Renal cortex interstitium (tissue), 11 donors: Measurements from ENCODE around the gene BAHD1. TPM values are rescaled to one million over a fixed set of nuclear protein-coding genes. Genes with fewer than 3 reads are reported as not detected.
A peak's percentile ranks its signal among the peaks of the same experiment; 100 is the strongest.

Source experiments
- DNase-seq, 11 donors: peaks; one replicate each; pipeline ENCODE4 v3.0.0-alpha.2; 2013; ENCODE audit warnings: low read depth in 9 of 11, low spot score in 4 of 11; ENCODE audit errors: extremely low read depth in 1 of 11
- polyA plus RNA-seq, 3 donors: library from polyadenylated mRNA; unstranded; fragments of 120-200 nt; gene quantifications; one replicate each; pipeline ENCODE4 v1.2.1, GENCODE V29; 2013; ENCODE audit not compliant: insufficient read length in 3 of 3

Gene BAHD1
- polyA plus RNA-seq, 3 donors: 20.6 to 26.2 (median 23.6) TPM

DNA sequence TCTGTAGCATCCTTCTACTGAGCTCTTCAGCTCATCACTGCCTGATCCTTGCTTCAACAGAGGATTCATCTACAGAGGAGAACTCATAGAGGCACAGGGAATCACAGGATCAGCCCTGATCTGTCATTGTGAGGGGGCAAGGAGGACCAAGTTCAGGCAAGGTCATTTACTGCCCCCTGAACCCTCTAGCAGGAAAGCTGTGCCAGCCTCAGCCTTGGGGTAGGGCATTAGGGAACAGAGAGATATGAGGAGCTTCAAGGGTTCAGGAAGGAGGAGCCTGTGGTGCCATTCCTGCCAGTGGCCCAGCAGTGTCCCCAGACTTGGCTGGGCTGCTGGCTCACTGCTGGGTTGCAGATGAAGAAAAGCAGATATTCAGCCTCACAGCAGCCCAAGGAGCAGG lies 38.3 kb downstream of the BAHD1 start:
- no peak for DNase-seq

DNA sequence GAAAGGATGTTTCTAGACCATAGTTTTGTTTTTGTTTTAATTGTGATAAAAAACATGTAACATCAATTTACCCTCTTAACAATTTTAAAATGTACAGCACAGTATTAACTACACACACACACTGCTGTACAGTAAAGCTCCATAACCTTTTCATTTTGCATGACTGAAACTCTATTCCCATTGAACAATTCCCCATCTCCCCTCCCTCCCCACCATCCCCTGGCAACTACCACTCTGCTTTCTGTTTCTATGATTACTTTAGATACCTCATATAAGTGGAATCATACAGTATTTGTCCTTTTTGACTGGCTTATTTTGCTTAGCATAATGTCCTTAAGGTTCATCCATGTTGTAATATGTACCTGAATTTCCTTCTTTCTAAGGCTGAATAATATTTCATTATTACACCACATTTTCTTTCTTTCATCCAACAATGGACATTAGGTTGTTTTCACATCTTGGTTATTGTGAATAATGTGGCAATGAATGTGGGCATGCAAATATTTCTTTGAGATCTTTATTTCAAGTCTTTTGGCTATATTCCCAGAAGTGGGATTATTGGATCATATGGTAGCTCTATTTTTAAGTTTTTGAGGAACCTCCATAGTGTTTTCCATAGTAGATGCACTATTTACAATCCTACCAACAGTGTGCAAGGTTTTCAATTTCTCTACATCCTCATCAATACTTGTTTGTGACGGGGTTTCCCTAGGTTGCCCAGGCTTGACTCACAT lies 40.8 kb downstream of the BAHD1 start:
- no peak for DNase-seq

DNA sequence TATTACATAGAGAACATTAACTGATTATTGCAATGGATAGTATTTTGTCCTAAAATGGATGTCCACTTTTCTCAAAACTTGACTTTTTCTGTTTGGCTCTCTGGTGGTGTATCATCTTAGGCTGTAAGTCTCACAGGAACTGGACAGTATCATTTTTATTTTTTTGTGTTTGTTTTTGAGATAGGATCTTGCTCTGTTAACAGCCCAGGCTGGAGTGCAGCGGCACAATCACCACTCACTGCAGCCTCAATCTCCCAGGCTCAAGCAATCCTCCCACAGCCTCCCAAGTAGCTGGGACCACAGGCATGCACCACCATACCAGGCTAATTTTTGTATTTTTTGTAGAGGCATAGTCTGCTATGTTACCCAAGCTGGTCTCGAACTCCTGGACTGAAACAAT lies 43.2 kb downstream of the BAHD1 start:
- DNase-seq: no peak

DNA sequence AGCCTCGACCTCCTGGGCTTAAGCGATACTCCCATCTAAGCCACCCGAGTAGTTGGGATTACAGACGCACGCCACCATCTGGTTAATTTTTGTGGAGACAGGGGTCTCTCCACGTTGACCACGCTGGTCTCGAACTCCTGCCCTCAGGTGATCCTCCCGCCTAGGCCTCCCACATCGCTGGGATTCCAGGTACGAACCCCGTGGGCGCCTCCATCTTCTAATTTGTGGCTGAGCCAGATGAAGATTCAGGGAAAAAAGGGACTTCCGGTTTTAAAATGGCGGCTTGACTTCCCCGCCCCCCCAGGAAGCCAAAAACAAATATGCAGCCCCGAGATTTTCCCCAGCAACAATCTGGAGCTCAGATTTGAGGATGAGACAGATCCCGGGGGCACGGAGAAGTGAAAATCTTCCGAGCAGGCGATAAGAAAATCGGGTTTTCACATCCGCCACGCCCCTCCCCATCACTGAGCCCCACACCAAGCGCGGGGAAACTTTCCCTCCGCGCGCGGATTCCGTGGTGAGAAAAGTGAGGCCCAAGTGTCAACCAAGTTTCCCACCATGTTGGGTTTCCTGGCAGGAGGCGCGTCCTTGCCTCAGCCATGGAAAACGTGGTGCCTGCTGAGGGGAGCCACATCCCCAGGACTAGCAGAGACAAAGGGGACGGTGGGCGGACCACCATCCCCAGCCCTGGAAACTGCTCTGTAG lies 45.5 kb downstream of the BAHD1 start:
- no peak for DNase-seq

DNA sequence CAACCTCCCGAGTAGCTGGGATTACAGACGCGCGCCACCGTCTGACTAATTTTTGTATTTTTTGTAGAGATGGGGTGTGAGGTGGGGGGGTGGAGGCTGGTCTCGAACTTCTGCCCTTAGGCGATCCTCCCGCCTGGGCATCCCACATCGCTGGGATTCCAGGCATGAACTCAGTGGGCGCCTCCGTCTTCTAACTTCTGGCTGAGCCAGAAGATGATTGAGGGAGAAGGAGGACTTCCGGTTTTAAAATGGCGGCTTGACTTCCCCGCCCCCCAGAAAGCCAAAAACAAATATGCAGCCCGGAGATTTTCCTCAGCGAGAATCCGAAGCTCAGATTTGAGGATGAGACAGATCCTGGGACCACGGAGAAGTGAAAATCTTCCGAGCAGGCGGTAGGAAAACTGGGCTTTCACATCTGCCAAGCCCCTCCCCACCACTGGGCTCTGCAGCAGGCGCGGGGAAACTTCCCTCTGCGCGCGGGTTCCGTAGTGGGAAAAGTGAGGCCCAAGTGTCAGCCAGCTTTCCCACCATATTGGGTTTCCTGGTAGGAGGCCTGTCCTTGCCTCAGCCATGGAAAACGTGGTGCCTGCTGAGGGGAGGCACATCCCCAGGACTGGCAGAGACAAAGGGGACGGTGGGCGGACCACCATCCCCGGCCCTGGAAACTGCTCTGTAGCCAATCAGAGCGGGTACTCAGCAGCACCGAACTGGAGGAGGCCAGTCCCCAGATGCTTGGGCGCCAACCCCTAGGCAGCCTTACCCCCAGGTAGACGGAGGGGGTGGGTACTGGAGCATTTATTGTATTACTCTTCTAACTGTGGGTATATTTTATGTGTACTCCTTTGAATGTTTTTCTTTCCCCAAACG lies 47.3 kb downstream of the BAHD1 start:
- DNase-seq: no peak

DNA sequence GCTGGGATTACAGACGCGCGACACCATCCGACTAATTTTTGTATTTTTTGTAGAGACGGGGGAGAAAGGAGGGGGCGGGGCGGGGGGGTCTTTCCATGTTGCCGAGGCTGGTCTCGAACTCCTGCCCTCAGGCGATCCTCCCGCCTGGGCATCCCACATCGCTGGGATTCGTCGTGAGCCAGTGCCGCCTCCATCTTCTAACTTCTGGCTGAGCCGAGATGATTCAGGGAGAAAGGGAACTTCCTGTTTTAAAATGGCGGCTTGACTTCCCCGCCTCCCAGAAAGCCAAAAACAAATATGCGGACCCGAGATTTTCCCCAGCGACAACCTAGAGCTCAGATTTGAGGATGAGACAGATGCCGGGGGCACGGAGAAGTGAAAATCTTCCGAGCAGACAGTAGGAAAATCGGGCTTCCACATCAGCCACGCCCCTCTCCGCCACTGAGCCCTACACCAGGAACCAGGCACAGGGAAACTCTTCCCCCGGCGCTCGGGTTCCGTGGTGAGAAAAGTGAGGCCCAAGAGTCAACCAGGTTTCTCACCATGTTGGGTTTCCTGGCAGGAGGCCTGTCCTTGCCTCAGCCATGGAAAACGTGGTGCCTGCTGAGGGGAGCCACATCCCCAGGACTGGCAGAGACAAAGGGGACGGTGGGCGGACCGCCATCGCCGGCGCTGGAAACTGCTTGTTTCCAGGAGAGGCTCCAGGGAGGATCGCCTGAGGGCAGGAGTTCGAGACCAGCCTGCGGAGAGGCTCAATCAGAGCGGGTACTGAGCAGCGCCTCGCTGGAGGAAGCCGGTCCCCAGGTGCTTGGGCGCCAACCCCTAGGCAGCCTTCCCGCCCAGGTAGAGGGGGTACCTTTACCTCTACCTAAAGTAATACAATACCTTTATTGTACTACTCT lies 48.8 kb downstream of the BAHD1 start:
- no peak for DNase-seq

DNA sequence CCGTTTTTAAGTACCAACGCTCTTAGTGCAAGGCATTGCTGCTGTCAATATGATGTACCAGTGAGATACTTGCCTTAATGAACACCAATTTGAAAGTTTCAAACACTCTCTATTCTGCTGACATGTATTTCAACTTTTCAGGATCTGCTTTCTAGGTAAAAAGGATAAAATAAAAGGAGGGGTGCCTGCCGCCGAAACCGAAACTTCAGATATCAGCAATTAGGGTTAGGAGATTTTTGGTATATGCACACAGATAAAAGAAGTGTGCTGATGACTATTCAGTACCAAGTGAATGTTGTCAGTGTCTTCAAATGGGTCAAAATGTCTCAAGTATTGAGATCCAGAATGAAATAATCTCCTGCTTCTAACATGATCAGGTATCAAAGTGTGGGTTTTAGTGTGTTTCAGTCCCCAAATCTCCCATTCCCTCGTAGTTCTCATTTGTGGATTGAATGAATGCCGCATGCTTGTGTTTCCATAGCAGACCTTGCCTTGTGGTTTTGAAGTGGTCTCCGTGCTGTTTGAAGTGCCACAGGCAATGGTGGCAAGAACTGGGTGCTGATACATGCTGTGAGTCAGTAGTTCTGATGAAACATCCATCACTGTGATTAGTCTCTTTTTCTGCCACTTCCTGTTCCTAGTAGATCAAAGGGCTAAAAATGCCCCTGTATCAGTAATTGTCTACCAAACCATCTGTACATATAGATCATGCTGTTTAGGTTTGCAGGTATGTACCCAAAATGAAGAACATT lies 52.5 kb downstream of the BAHD1 start:
- DNase-seq: no peak

DNA sequence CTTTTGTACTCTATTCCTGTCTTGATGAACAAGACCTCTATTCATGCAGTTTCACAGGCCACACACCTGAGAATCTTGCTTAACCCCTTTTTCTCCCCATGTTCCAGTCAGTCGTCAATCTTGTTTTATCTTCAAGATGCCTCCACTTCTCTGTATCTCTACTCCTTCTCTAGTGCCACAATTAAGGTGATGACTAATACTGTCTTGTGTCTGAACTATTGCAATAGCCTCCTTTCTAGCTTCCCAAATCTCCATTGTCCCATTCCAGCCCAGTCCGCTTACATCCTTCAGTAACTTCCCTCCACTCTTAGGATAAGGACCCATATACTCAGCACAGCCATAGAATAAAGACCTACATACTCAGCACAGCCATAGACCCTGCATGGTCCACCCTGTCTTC lies 54.8 kb downstream of the BAHD1 start:
- no peak for DNase-seq

DNA sequence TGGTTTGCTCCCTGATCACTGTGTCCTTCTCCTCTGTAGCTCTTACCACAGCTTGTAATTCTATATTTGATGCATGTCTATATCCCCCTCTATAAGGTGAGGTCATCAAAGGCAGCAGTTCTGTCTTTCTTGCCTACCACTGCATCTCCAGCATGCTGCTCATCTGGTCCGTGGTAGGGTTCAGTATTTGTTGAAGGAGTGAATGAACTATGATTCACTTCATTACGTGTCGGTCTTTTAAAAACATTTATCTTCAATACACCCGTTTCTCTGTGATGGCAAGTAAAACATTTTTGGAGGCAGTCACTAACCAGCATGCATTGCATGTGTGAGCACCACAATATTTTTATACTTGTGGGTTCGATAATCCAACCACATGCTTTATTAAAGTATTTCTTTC lies 57.7 kb downstream of the BAHD1 start:
- DNase-seq: no peak

DNA sequence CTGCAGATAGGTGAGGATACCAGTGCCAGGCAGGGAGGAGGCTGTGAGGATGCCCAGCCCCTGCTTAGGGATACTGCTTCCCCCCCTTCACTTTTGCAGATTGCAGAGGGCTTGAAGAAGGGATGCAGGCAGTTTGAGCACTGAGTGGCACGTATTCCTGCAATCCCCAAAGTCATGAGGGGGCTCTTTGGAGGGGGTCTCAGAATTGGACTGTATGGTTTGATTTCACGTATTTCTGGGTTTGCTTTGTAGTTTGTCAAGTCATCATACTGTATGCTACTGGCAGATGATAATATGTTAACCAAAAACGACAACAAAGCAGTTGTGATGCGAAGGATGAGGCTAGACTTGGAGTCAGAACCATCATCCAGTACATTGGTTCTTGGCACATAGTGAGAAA lies 58.1 kb downstream of the BAHD1 start:
- no peak for DNase-seq

DNA sequence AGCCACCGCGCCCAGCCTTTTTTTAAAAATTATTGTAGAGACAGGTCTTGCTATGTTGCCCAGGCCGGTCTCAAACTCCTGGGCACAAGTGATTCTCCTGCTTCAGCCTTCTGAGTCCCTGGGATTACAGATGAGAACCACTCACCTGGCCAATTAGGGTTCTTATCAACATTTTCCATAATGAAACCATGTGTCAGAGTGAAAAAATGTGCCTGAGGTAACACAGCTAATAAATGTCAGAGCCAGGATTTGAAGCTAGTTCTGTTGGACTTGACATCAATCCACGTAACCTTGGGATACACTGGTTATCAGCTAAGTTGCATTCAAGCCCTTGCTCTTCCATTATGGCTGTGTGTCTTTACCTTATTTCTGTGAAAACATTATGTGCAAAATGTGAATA lies 59.2 kb downstream of the BAHD1 start:
- no peak for DNase-seq

DNA sequence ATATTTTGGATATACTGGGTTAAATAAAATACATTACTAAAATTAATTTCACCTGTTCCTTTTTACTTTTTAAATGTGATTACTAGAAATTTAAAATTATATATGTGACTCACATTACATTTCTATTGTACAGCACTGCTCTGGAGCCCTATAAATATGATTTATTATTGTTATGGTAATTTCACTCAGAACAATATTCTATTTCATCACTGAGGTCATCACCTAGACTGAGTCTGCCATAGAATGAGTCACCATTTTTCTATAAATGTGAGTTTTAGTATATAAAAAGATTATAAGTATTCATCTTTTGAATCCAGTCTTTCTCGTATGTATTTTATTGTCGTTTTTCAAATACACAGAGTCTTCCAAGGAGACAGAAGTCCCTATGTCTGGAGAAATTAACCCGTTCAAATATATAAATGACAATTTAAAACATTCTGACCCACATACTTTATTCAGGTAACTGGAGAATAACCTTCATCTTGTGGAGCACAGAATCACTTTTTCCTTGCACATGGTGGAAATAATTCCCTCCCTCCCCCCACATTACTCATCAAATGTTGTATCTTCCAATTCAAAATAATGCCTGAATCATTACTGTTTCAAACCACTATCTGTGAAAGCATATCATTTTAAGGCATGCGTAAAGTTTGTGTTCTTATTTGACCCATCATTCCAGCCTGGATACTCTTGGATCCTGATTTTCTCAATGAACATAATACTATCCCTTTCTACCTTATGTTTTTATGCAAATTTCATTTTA lies 60.0 kb downstream of the BAHD1 start:
- no peak for DNase-seq

DNA sequence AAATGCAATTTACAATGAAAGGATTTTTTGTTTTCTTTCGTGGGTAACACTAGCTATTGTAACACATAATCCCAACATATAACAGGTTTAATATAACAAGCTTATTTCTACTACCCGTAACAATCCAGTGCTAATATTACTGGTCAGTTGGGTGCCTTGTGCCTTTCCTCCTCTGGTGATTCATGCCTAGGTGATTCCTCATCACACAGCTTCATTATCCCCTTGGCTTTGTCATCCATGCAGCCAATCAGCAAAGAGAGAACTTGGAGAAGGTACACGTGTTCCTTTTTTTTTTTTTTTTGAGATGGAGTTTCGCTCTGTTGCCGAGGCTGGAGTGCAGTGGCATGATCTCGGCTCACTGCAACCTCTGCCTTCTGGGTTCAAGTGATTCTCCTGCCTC lies 60.7 kb downstream of the BAHD1 start:
- DNase-seq: no peak

DNA sequence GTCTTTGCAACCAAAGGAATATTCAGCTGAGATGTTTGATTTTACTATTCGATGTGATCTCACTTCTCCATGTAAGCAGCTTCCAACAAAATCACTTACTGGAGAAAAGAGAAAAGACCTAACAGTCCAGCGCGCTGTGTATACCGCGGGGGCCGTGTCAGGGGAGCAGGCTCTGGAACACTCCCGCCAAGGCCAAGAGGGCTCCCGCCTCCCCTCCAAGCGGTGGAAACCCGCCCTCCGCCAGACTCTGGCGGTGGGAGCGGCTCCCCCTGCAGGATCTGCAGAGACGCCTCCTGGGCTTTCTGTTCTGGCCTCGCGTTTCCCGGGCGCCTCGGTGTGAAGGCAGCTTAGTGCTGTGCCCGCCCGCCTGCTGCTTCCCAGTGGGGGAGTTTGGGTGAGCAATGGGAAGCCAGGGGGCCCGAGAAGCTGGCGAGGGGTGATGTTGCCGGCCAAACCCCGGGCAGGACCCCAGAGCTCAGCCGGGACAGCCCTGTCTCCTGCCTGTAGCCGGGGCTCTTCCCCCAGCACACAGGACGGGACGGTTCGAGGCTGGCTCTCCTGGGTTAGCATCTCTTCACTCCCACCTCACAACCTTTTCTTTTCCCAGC lies 66.3 kb downstream of the BAHD1 start:
- peak; percentile 41 to 81 (median 70) for DNase-seq

DNA sequence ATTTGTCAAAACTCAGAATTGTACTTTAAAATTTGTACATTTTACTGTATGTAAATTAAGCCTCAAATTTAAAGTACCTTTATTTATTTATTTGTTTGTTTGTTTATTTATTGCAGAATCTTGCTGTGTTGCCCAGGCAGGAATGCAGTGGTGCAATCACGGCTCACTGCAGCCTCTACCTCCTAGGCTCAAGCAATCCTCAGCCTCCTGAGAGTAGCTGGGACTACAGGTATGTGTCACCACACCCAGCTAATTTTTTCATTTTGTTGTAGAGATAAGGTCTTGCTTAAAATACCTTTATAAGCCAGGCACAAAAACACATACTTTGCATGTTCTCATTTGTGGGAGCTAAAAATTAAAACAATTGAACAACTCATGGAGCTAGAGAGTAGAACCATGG lies 67.5 kb downstream of the BAHD1 start:
- no peak for DNase-seq

DNA sequence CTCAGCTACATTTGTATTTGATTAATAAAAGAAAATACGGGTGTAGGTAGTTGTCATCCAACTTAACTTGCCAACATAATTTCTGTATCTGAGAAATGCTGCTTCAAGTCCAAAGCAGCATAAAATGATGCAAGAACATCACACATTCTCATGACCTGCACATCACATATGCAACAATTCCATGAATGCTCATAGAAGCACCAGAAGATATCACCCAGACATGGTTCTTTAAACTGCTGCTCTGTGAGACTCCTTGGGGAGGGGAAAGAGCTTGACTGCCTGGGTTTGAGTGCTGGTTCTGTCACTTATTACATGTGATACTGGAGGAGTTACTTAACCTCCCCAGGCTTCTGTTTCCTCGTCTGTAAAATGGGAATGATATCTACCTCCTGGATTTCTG lies 69.4 kb downstream of the BAHD1 start:
- no peak for DNase-seq

DNA sequence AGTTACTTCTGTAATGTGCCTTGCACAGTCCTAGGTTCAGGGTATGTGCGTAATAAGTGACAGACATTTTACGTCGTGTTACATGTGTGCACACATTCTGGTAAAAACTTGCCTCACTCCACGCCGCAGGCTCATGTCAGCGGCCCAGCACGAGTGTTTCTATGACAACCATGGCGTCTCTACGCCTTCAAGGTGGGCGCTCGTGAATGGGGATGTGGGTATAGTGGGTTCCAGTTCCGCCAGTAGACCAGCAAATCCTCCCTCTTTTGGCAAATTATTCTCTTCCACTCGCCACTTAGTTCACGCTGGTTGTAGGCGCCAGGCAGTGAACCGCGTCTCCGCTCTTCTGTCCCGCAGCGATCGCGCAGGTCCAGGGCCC lies 70.3 kb downstream of the BAHD1 start:
- peak in 3 of 11 donors; percentile 7 to 16 (median 9) for DNase-seq
